ENCODE measurements around the gene TM4SF5. TPM values are rescaled to one million over a fixed set of nuclear protein-coding genes. Genes with fewer than 3 reads are reported as not detected.
A peak's percentile ranks its signal among the peaks of the same experiment; 100 is the strongest.

Gene TM4SF5
- total and polyA plus RNA-seq, 2 experiments from 2014 or later, result not detected

DNA sequence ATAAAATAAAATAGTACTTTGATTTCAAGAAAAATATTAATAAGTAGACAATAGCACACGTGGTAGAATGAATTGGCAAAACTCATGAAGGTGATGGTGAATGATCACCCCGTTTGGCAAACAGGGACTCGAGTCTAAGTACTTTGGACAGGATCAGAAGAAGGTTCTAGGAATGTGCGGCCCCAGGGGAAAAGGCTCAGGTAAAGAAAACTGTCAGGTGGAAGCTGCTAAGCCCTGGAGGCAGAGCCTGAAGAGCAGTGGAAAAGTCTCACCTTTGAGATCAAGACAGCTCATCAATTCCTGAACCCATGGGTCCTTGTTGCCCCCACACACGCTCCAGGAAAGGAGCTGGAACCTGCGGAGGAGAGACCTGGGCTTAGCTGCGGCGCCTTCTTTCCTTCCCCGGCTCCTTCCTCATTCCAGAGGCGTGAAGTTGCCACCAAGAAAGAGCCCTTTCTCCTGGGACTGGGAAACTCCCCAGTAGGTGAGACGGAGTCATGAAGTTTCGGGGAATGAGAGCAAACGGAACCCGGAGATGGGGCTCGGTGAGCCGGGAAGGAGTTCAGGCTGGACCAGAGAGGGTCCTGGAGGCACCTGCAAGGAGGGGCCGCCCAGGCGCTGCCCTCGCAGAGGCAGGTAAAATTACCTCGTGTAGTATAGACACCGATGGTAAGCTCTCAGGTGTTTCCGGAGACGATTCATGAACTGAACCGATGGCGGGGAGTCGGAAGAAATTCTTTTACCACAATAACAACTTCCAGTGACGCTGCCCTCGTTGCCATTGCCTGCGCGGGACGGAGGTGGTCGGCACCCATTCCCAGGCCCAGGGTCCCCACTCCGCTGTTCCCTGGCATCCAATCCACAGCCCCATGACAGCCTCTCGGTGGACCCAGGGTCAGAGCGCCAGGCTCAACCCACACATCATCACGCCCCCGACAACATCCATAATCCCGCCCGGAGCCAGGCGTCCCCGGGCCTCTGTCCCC lies 33.3 kb upstream of the TM4SF5 start:
- no peaks in the 10 kb centered on the region for H3K79me2 ChIP-seq (ENCODE audit: insufficient read depth)
- 36 to 37% methylated on average over 37 to 41 of the region's 41 CpGs for WGBS, 2 experiments (ENCODE audit: low coverage in 1 of 2, low lambda C conversion rate in 2 of 2, missing lambda C conversion rate in 2 of 2)
- H4K20me1 ChIP-seq (ENCODE audit: insufficient read depth), result no peaks in the 10 kb centered on the region
- peak overlapping the region; percentile 87 for H2AFZ ChIP-seq
- H3K9ac ChIP-seq, result peak overlapping the region; percentile 59
- H3K9me2 ChIP-seq (ENCODE audit: insufficient read depth), result no peaks in the 10 kb centered on the region
- DNase-seq, result no peak
- H3K27ac ChIP-seq, result no peak overlapping the region
- H3K9me3 ChIP-seq (ENCODE audit: low read depth), result no peaks in the 10 kb centered on the region
- no peaks in the 10 kb centered on the region for H3F3A ChIP-seq (ENCODE audit: insufficient read depth)
- H3K27me3 ChIP-seq (replicated peaks; ENCODE audit: insufficient read depth), result peaks cover 6% of the 10 kb centered on the region; the same call in 1 of the 2 replicates
- no peaks in the 10 kb centered on the region; the same call in 1 of the 2 replicates for H3K4me1 ChIP-seq (ENCODE audit: insufficient read depth)
- TF ChIP-seq EZH2phosphoT487 (IDR thresholded peaks at IDR 0.05; ENCODE audit: insufficient read depth, low read depth), result no peak
- peak; percentile 38 for TF ChIP-seq EZH2 (IDR thresholded peaks at IDR 0.05; ENCODE audit: insufficient read depth, poor library complexity, severe bottlenecking)
- in situ Hi-C loops (cut with MboI), result no loop called here
- H3K4me2 ChIP-seq (ENCODE audit: unreplicated experiment), result peak overlapping the region; percentile 70
- H3K36me3 ChIP-seq (ENCODE audit: low read depth), result no peaks in the 10 kb centered on the region
- peak overlapping the region; percentile 78 for H3K4me3 ChIP-seq

DNA sequence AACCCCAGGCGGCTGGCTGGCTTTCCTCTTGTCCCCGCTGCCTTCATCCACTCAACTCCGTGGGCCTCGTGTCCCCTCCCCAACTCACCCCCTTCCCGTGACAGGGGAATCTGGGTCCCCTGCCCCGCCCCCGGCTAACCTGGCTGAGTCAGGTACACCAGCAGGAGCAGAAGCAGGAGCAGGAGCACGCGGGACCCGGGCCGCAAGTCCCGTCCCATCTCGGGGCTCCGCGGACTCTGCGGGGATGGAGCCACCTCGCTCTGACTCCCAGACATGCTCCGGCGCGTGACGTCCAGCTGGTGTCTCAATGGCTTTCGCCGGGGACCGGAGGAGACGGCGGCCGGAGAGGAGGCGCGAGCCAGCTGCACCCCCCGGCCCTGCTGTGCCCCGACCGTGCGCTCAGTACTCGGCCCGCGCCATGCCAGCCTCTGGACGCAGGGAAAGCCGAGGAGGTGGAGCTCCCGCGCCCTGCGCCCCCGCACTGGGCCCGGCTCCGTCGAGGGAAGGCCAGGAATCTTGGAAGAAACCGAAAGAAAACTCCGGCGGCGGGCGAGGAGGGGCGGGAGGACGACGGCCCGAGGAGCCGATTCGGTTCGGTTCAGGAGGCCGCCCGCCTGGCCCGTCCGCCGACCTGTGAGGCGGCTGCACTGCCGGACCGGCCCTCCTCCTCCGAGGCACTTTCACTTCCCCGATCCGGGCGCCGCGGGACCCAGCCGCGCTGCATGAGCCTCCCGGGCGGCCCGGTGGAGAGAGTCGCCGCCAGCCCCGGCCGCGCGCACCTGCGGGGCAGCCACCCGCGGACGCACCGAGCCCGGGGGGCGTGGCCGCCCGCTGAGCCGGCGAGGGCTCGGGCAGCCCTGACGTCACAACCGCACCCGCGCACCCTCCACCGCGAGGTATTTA lies 32.3 kb upstream of the TM4SF5 start, which contains the start of the genes CXCL16 and ZMYND15:
TSS of gene CXCL16 (minus strand) at position 807 of the 903 bp plus-strand sequence. CDS start at position 218, 589 bp downstream.
TSS of gene ZMYND15 (plus strand) at position 712 of the 903 bp plus-strand sequence. CDS start 716 bp downstream, outside the sequence.
- Histone ChIP-seq H3F3A (ENCODE audit: insufficient read depth) (no peaks in the 10 kb centered on the region), H3K4me1 (ENCODE audit: insufficient read depth) (no peaks in the 10 kb centered on the region; the same call in 1 of the 2 replicates), H3K27ac (no peak within 1 kb of the TSS), H3K9me2 (ENCODE audit: insufficient read depth) (no peaks in the 10 kb centered on the region), H3K27me3 (replicated peaks; ENCODE audit: insufficient read depth) (peaks cover 6% of the 10 kb centered on the region; the same call in 1 of the 2 replicates), H3K9me3 (ENCODE audit: low read depth) (no peaks in the 10 kb centered on the region), H3K4me2 (ENCODE audit: unreplicated experiment) (peak within 1 kb of the TSS; percentile 70), H2AFZ (peak within 1 kb of the TSS; percentile 87), H4K20me1 (ENCODE audit: insufficient read depth) (no peaks in the 10 kb centered on the region), H3K79me2 (ENCODE audit: insufficient read depth) (no peaks in the 10 kb centered on the region), H3K9ac (peak within 1 kb of the TSS; percentile 59), H3K36me3 (ENCODE audit: low read depth) (no peaks in the 10 kb centered on the region), H3K4me3 (peak within 1 kb of the TSS; percentile 78)
- 2% methylated on average over 86 to 87 of the region's 100 CpGs for WGBS, 2 experiments (ENCODE audit: low coverage in 1 of 2, low lambda C conversion rate in 2 of 2, missing lambda C conversion rate in 2 of 2)
- in situ Hi-C loops (cut with MboI), result no loop called here
- TF ChIP-seq EZH2phosphoT487 (IDR thresholded peaks at IDR 0.05; ENCODE audit: insufficient read depth, low read depth) (no peak), EZH2 (IDR thresholded peaks at IDR 0.05; ENCODE audit: insufficient read depth, poor library complexity, severe bottlenecking) (no peak)
- DNase-seq, result peak; percentile 74

DNA sequence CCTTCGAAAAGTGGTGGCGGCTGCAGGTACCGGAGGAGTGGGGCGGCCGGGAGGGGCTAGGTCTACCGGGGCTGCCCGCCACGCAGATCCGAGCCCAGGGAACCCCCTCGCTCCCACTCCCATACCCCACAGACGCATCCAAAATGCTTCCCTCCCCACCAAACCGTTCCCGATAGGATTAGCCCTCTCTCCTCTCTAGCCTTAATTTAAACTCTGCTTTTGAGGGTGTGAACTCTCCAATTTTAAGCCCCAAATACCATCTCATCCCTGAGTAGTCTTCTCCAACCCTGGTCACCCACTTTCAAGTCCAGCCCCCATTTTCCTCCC lies 31.7 kb upstream of the TM4SF5 start:
- H3K27me3 ChIP-seq (replicated peaks; ENCODE audit: insufficient read depth), result peaks cover 6% of the 10 kb centered on the region; the same call in 1 of the 2 replicates
- H3K4me3 ChIP-seq, result peak overlapping the region; percentile 78
- H3K36me3 ChIP-seq (ENCODE audit: low read depth), result no peaks in the 10 kb centered on the region
- H3F3A ChIP-seq (ENCODE audit: insufficient read depth), result no peaks in the 10 kb centered on the region
- no peaks in the 10 kb centered on the region for H3K79me2 ChIP-seq (ENCODE audit: insufficient read depth)
- TF ChIP-seq EZH2phosphoT487 (IDR thresholded peaks at IDR 0.05; ENCODE audit: insufficient read depth, low read depth), result no peak
- no peak for TF ChIP-seq EZH2 (IDR thresholded peaks at IDR 0.05; ENCODE audit: insufficient read depth, poor library complexity, severe bottlenecking)
- H3K4me2 ChIP-seq (ENCODE audit: unreplicated experiment), result peak overlapping the region; percentile 70
- no peak for DNase-seq
- no peaks in the 10 kb centered on the region for H3K9me2 ChIP-seq (ENCODE audit: insufficient read depth)
- no peaks in the 10 kb centered on the region for H4K20me1 ChIP-seq (ENCODE audit: insufficient read depth)
- peak overlapping the region; percentile 87; the same call in 1 of the 2 replicates for H2AFZ ChIP-seq
- peak overlapping the region; percentile 59; the same call in 1 of the 2 replicates for H3K9ac ChIP-seq
- no peaks in the 10 kb centered on the region for H3K9me3 ChIP-seq (ENCODE audit: low read depth)
- H3K4me1 ChIP-seq (ENCODE audit: insufficient read depth), result no peaks in the 10 kb centered on the region; the same call in 1 of the 2 replicates
- 5 to 9% methylated on average over 11 to 13 of the region's 13 CpGs for WGBS, 2 experiments (ENCODE audit: low coverage in 1 of 2, low lambda C conversion rate in 2 of 2, missing lambda C conversion rate in 2 of 2)
- in situ Hi-C loops (cut with MboI), result no loop called here
- no peak overlapping the region for H3K27ac ChIP-seq

DNA sequence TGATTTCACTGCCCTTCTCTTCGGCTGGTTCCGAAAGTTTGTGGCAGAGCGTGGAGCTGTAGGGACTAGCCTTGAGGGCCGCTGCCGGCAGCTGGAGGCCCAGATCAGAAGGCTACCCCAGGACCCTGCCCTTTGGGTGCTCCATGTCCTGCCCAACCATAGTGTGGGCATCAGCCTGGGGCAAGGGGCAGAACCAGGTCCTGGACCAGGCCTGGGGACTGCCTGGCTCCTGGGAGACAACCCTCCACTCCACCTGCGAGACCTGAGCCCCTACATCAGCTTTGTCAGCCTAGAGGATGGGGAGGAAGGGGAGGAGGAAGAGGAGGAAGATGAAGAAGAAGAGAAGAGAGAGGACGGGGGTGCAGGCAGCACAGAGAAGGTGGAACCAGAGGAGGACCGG lies 31.1 kb upstream of the TM4SF5 start:
- Histone ChIP-seq H3K4me3 (no peak overlapping the region), H3K36me3 (ENCODE audit: low read depth) (no peaks in the 10 kb centered on the region), H3K4me1 (ENCODE audit: insufficient read depth) (no peaks in the 10 kb centered on the region; the same call in 1 of the 2 replicates), H3K27ac (no peak overlapping the region), H3F3A (ENCODE audit: insufficient read depth) (no peaks in the 10 kb centered on the region), H3K79me2 (ENCODE audit: insufficient read depth) (no peaks in the 10 kb centered on the region), H2AFZ (no peak overlapping the region), H3K4me2 (ENCODE audit: unreplicated experiment) (no peak overlapping the region), H4K20me1 (ENCODE audit: insufficient read depth) (no peaks in the 10 kb centered on the region), H3K9me2 (ENCODE audit: insufficient read depth) (no peaks in the 10 kb centered on the region), H3K27me3 (replicated peaks; ENCODE audit: insufficient read depth) (peaks cover 6% of the 10 kb centered on the region; the same call in 1 of the 2 replicates), H3K9me3 (ENCODE audit: low read depth) (no peaks in the 10 kb centered on the region), H3K9ac (no peak overlapping the region)
- TF ChIP-seq EZH2 (IDR thresholded peaks at IDR 0.05; ENCODE audit: insufficient read depth, poor library complexity, severe bottlenecking), result no peak
- no peak for TF ChIP-seq EZH2phosphoT487 (IDR thresholded peaks at IDR 0.05; ENCODE audit: insufficient read depth, low read depth)
- in situ Hi-C loops (cut with MboI), result no loop called here
- 88 to 96% methylated on average over 7 to 8 of the region's 8 CpGs for WGBS, 2 experiments (ENCODE audit: low coverage in 1 of 2, low lambda C conversion rate in 2 of 2, missing lambda C conversion rate in 2 of 2)
- no peak for DNase-seq
